H1 (cell line): ENCODE data around the gene MFSD2B. TPM values are rescaled to one million over a fixed set of nuclear protein-coding genes. Genes with fewer than 3 reads are reported as not detected.

Source experiments
- CTCF ChIA-PET: fragments of 300-600 bp; sonication (Branson Sonifier 250); formaldehyde crosslinking; loops from one replicate; lab custom pipeline; 2021; ENCODE audit not compliant: partially characterized antibody; lab: Charles Lee
- POLR2A ChIA-PET: fragments of 300-600 bp; sonication (Branson Sonifier 250); formaldehyde crosslinking; loops from one replicate; lab custom pipeline; 2021; ENCODE audit warnings: inconsistent platforms; ENCODE audit not compliant: partially characterized antibody; lab: Charles Lee
- DNase-seq, 2 experiments: peaks; one replicate each; pipeline versions ENCODE4 v3.0.0 to v3.0.0-alpha.2; 2010 to 2022; ENCODE audit warnings: low spot score in 2 of 2, low read depth in 1 of 2, mixed read lengths in 1 of 2
- FAIRE-seq: peaks from 2 replicates; lab custom pipeline; 2011; peaks lifted over from hg19 to GRCh38; lab: Jason Lieb, UNC
- H2AFZ ChIP-seq: 2 replicates; pipeline ENCODE4 v1.8.1; 2012; ENCODE audit warnings: low read length, inconsistent platforms
- H2AK5ac ChIP-seq: 2 replicates; pipeline ENCODE4 v1.6.1; 2013; ENCODE audit warnings: low read depth, low read length
- H2BK120ac ChIP-seq: replicated peaks from 2 replicates; pipeline ENCODE3; 2013; ENCODE audit warnings: low read depth, low read length, inconsistent platforms
- H2BK12ac ChIP-seq: 2 replicates; pipeline ENCODE4 v1.6.1; 2013; ENCODE audit warnings: low read depth, low read length
- H2BK15ac ChIP-seq: 2 replicates; pipeline ENCODE4 v1.6.1; 2013; ENCODE audit warnings: low read length
- H2BK20ac ChIP-seq: 2 replicates; pipeline ENCODE4 v1.6.1; 2013; ENCODE audit warnings: low read length
- H2BK5ac ChIP-seq: 2 replicates; pipeline ENCODE4 v1.6.1; 2013; ENCODE audit warnings: low read depth, low read length
- H3K14ac ChIP-seq: 2 replicates; pipeline ENCODE4 v1.6.1; 2013; ENCODE audit warnings: inconsistent platforms; ENCODE audit not compliant: insufficient read length
- H3K18ac ChIP-seq: 2 replicates; pipeline ENCODE4 v1.6.1; 2013; ENCODE audit warnings: low read length; ENCODE audit errors: extremely low read depth
- H3K23ac ChIP-seq: 2 replicates; pipeline ENCODE4 v1.6.1; 2013; ENCODE audit warnings: inconsistent platforms; ENCODE audit not compliant: insufficient read length
- H3K23me2 ChIP-seq: 2 replicates; pipeline ENCODE4 v1.6.1; 2013; ENCODE audit warnings: low read depth, low read length
- H3K27ac ChIP-seq: 2 replicates; pipeline ENCODE4 v1.6.1; 2011; ENCODE audit warnings: low read depth, low read length, inconsistent platforms
- H3K27me3 ChIP-seq, 4 experiments: replicated peaks in 1 of 4; 1 replicate in 1 of 4; 2 replicates in 3 of 4; pipeline versions ENCODE4 v1.6.1 to v1.8.1; 2011 to 2013; ENCODE audit warnings: low read length in 3 of 4, mild to moderate bottlenecking in 3 of 4, inconsistent platforms in 2 of 4, mixed read lengths in 2 of 4, moderate library complexity in 1 of 4; ENCODE audit not compliant: control insufficient read depth in 3 of 4, insufficient read depth in 3 of 4; ENCODE audit errors: extremely low read depth in 1 of 4
- H3K36me3 ChIP-seq, 4 experiments: 2 replicates each; pipeline versions ENCODE4 v1.6.1 to v1.8.1; 2011 to 2013; ENCODE audit warnings: mild to moderate bottlenecking in 4 of 4, low read length in 3 of 4, moderate library complexity in 2 of 4, control low read depth in 1 of 4, inconsistent platforms in 1 of 4; ENCODE audit not compliant: insufficient read depth in 4 of 4, control insufficient read depth in 2 of 4
- H3K4ac ChIP-seq: replicated peaks from 2 replicates; pipeline ENCODE3; 2013; ENCODE audit warnings: low read length, low read depth, mixed read lengths, inconsistent platforms; ENCODE audit not compliant: insufficient read length
- H3K4me1 ChIP-seq, 4 experiments: replicated peaks in 1 of 4; 1 replicate in 1 of 4; 2 replicates in 3 of 4; pipeline versions ENCODE4 v1.6.1 to v1.8.1; 2011 to 2013; ENCODE audit warnings: low read length in 3 of 4, inconsistent platforms in 2 of 4, mixed read lengths in 1 of 4; ENCODE audit not compliant: insufficient read depth in 4 of 4, control insufficient read depth in 3 of 4
- H3K4me2 ChIP-seq, 2 experiments: 2 replicates each; pipeline versions ENCODE4 v1.6.1 to v1.8.1; 2011 to 2013; ENCODE audit warnings: low read depth in 2 of 2, low read length in 2 of 2, control low read depth in 1 of 2, inconsistent platforms in 1 of 2, mild to moderate bottlenecking in 1 of 2; ENCODE audit not compliant: insufficient read depth in 1 of 2
- H3K4me3 ChIP-seq, 4 experiments: fragments of 200-600, 300-600 bp in 1 of 4; sonication (generic), shearing (Covaris generic), sonication (Bioruptor Twin) in 1 of 4; 2 replicates each; pipeline versions ENCODE4 v1.5.1 to v1.8.1; 2011 to 2016; ENCODE audit warnings: low read length in 4 of 4, low read depth in 3 of 4, control low read depth in 2 of 4, inconsistent platforms in 2 of 4, mild to moderate bottlenecking in 2 of 4, mixed read lengths in 1 of 4, moderate library complexity in 1 of 4; ENCODE audit not compliant: insufficient read depth in 2 of 4; ENCODE audit errors: extremely low read depth in 1 of 4
- H3K56ac ChIP-seq: replicated peaks from 2 replicates; pipeline ENCODE3; 2013; ENCODE audit warnings: low read depth, mild to moderate bottlenecking, mixed read lengths, low read length, inconsistent platforms; ENCODE audit not compliant: insufficient read length
- H3K79me1 ChIP-seq: 2 replicates; pipeline ENCODE4 v1.6.1; 2013; ENCODE audit warnings: low read depth, low read length, control low read depth
- H3K79me2 ChIP-seq, 2 experiments: 2 replicates each; pipeline versions ENCODE4 v1.6.1 to v1.8.1; 2012 to 2013; ENCODE audit warnings: low read length in 2 of 2, mild to moderate bottlenecking in 2 of 2, inconsistent platforms in 1 of 2; ENCODE audit not compliant: insufficient read depth in 2 of 2, control insufficient read depth in 1 of 2
- H3K9ac ChIP-seq, 4 experiments: replicated peaks in 1 of 4; 1 replicate in 1 of 4; 2 replicates in 3 of 4; pipeline versions ENCODE4 v1.6.1 to v1.8.1; 2011 to 2013; ENCODE audit warnings: low read depth in 3 of 4, low read length in 3 of 4, control low read depth in 2 of 4, mild to moderate bottlenecking in 2 of 4, moderate library complexity in 2 of 4, inconsistent platforms in 1 of 4; ENCODE audit errors: extremely low read depth in 1 of 4
- H3K9me3 ChIP-seq, 2 experiments: 2 replicates each; pipeline versions ENCODE4 v1.6.1 to v1.8.1; 2012 to 2013; ENCODE audit warnings: mild to moderate bottlenecking in 2 of 2, moderate library complexity in 2 of 2, control low read depth in 1 of 2, inconsistent platforms in 1 of 2, low read depth in 1 of 2, low read length in 1 of 2, mixed read lengths in 1 of 2; ENCODE audit not compliant: insufficient read depth in 2 of 2
- H4K20me1 ChIP-seq, 2 experiments: replicated peaks in 1 of 2; 2 replicates each; pipeline versions ENCODE3 to v1.8.1; 2011 to 2013; ENCODE audit warnings: inconsistent platforms in 2 of 2, low read length in 2 of 2, mild to moderate bottlenecking in 1 of 2; ENCODE audit not compliant: insufficient read depth in 2 of 2, control insufficient read depth in 1 of 2
- H4K5ac ChIP-seq: 2 replicates; pipeline ENCODE4 v1.6.1; 2013; ENCODE audit warnings: low read length, low read depth, mixed read lengths, inconsistent platforms; ENCODE audit not compliant: insufficient read length
- H4K8ac ChIP-seq: 2 replicates; pipeline ENCODE4 v1.8.0; 2013; ENCODE audit warnings: mild to moderate bottlenecking, moderate library complexity, low read length, inconsistent platforms; ENCODE audit not compliant: insufficient read depth; ENCODE audit errors: extremely low read depth
- H4K91ac ChIP-seq: replicated peaks from 2 replicates; pipeline ENCODE3; 2013; ENCODE audit warnings: low read length, mixed read lengths, inconsistent platforms; ENCODE audit not compliant: insufficient read length
- WGBS, 2 experiments: shearing (Covaris generic) in 1 of 2; methylation state at CpG; one replicate each; pipeline versions ENCODE4 v1.1.6 to v1.1.7; 2013 to 2015; ENCODE audit warnings: low lambda C conversion rate in 2 of 2, mixed read lengths in 2 of 2, inconsistent platforms in 1 of 2, low coverage in 1 of 2, missing lambda C conversion rate in 1 of 2; ENCODE audit not compliant: insufficient replicate concordance in 2 of 2, insufficient coverage in 1 of 2, insufficient read length in 1 of 2; ENCODE audit errors: extremely low coverage in 1 of 2, missing lambda C conversion rate in 1 of 2; 5-methylcytosine and 5-hydroxymethylcytosine counted together
- polyA plus RNA-seq, 7 experiments: library from polyadenylated mRNA; depleted of rRNA in 3 of 7; stranded (reverse) in 5 of 7; unstranded in 2 of 7; fragments of >200 nt in 5 of 7; fragments of 200-250 nt in 2 of 7; gene quantifications; 1 replicate in 5 of 7; 2 replicates in 1 of 7; 4 replicates in 1 of 7; pipeline versions ENCODE4 v1.2.1 to v1.2.3, GENCODE V29; 2011 to 2013; ENCODE audit warnings: missing spikeins in 2 of 7, mixed read lengths in 2 of 7
- total RNA-seq: library from RNA; stranded (reverse); fragmentation: NEBNext Ultra II Directional; extraction: Animal tissue kit (Norgen Biotek cat#: 25700); gene quantifications from 2 replicates; pipeline ENCODE4 v1.2.1, GENCODE V29; 2021
- TF ChIP-seq, protein P1 (sequence below): IDR thresholded peaks from 2 replicates; pipeline ENCODE4 v1.6.1; 2012; ENCODE audit warnings: low read length, inconsistent platforms

MFSD2B gene
- total and polyA plus RNA-seq, 2 of the 8 experiments (the other 6 are each of a cell fraction or from before 2014, with no cell fraction given) = 0.33 to 0.48 TPM

DNA sequence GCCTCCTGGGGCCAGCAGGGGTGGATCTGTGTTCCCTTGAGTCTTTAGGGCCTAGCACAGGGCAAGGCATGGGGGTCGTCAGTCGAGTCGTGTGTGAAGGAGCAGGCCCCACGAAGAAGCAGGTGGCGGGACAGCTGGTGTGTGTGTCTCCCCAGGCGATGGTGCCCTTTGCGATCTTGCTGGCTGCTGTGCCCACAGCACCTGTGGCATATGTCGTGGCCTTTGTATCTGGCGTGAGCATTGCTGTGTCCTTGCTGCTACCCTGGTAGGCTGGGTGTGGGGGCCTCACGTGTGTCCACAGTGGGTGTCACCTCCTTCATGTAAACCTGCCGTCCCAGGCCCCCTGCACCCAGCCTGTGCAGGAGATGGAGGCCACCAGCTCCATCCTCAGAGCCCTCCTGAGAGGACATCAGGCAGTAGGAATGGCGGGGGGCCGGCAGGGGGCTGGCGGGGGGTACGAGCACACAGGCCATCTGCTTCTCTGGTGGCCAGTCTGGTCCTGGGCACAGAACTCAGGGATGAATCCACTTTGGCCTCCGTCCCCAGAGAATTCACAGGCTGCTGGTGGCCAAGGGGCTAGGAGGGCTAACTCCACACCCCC lies 13.2 kb downstream of the MFSD2B start:
- DNase-seq = no peak
- TF ChIP-seq, protein P1, sequence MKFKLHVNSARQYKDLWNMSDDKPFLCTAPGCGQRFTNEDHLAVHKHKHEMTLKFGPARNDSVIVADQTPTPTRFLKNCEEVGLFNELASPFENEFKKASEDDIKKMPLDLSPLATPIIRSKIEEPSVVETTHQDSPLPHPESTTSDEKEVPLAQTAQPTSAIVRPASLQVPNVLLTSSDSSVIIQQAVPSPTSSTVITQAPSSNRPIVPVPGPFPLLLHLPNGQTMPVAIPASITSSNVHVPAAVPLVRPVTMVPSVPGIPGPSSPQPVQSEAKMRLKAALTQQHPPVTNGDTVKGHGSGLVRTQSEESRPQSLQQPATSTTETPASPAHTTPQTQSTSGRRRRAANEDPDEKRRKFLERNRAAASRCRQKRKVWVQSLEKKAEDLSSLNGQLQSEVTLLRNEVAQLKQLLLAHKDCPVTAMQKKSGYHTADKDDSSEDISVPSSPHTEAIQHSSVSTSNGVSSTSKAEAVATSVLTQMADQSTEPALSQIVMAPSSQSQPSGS = no peak
- Histone ChIP-seq H3K23me2 (no peaks in the 10 kb centered on the region), H3K79me1 (peaks cover 6% of the 10 kb centered on the region; the same call in 1 of the 2 replicates), H2AK5ac (peak overlapping the region; percentile 66; the same call in 1 of the 2 replicates), H3K4me1 (peaks cover 12 to 28% (median 22%) of the 10 kb centered on the region in 4 experiments), H2BK15ac (peak overlapping the region; percentile 55; the same call in 1 of the 2 replicates), H3K27ac (no peak overlapping the region), H3K14ac (no peak overlapping the region), H3K56ac (no peak overlapping the region), H3K27me3 (no peaks in the 10 kb centered on the region), H4K91ac (no peak overlapping the region), H2BK20ac (no peak overlapping the region), H3K79me2 (peaks cover 0 to 5% of the 10 kb centered on the region in 2 experiments; a peak in 1 of 4 replicates), H3K18ac (no peak overlapping the region), H2BK120ac (no peak overlapping the region), H3K9ac (no peak overlapping the region), H2BK5ac (peak overlapping the region; percentile 67; the same call in 1 of the 2 replicates), H3K23ac (no peak overlapping the region), H3K4me3 (no peak overlapping the region), H2BK12ac (0 out of 2 replicates have a peak overlapping the region, but pooled peaks have one; percentile 96), H3K9me3 (no peaks in the 10 kb centered on the region), H2AFZ (no peak overlapping the region), H4K8ac (no peak overlapping the region; the same call in 1 of the 2 replicates), H3K36me3 (peaks cover 0 to 14% (median 3%) of the 10 kb centered on the region in 4 experiments; a peak in 3 of 8 replicates), H4K5ac (no peak overlapping the region), H4K20me1 (no peaks in the 10 kb centered on the region), H3K4ac (no peak overlapping the region), H3K4me2 (no peak overlapping the region)
- FAIRE-seq = no peak
- ChIA-PET POLR2A (interaction anchor here (1.0 to 1.8 kb wide), 4 partner anchors 13 to 61 kb away, joined by 3 to 8 read pairs (median 5); partner anchors contain the start of genes MFSD2B and TP53I3), CTCF (interaction anchor here (0.6 to 3.4 kb wide), 6 partner anchors 9 to 88 kb away, joined by 4 to 31 read pairs (median 6); partner anchors contain the start of gene MFSD2B)
- 94% methylated on average over 16 of the region's 16 CpGs; no CpG with 5 or more reads in 1 of the 2 experiments for WGBS, 2 experiments
